HG02852 (cell line): ENCODE data around the gene AKR1B1.

Experiments used
- ATAC-seq: cut with Tn5 transposase; IDR thresholded peaks from one replicate; pipeline ENCODE4 v1.9.1; 2021; ENCODE audit warnings: mild to moderate bottlenecking, moderate library complexity; ENCODE audit not compliant: unreplicated experiment

The AKR1B1 gene

DNA sequence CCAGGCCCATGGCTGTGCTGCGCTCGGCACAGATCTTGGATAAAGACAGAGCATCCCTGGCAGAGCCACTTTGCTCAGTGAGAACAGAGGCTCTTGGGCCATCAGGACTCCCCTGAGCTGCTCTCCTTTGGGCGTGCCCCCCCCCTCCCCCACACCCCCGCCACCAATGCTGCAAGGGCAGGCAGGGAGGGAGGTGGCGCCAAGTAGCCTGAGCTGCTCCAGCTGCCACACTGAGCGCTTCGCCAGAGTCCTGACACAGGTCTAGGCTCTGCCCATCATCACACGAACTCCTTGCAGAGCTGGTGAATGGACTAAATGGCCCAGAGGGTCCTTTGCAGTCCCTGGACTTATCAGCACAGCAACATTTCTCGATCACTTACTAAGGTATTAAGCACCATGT, 12.5 kb downstream of the AKR1B1 start:
- no peak for ATAC-seq

DNA sequence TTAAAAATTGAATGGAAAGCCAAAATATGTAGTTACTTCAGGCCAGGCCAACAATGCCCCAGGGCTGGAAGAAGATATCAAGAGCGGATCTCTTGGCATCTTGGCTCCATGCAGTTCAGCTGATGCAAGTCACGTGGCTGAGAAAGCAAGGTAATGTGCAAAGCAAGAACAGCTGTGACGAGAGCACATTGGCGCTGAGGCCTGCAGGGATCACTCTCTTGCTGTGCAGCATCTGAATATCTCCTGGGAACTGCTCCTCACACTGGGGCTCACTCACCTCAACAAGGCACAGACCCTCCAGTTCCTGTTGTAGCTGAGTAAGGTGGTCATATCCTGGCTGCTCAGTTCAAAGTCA, 14.0 kb downstream of the AKR1B1 start:
- no peak for ATAC-seq

DNA sequence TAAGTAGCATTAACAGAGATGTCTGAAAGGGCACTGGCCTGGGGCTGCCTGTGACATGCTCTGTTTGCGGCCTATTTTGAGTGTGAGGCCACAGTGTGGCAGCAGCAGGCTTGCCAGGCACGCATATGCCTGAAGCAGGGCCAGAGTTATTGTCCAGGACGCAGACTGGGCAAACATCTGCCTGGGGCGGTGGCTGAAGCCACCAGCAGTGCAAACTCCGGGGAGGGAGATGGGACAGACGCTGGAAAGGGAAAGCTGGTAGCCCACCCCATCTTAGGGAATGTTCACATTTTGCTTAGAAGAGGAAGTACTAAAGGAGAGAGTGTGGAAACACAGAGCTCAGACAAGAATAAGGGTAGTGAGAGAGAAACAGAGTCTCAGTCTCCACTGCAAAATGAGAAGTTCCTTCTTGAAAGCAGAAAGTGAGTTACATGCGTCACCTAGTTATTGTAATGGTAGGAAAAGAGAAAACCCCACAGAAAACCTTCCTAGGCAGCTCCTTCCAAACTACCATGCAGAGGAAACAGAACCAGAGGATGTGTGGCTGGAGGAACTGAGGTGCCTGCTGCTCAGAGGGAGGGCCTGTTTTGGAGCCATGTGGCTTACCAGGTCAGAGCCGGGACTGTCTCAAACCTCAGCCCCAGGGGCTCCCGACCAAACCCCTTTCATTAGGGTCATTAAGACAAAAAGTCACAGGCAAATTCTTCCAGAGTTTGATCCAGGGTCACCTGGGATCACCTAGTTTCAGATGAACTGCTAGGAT, 14.5 kb downstream of the AKR1B1 start:
- ATAC-seq: no peak

DNA sequence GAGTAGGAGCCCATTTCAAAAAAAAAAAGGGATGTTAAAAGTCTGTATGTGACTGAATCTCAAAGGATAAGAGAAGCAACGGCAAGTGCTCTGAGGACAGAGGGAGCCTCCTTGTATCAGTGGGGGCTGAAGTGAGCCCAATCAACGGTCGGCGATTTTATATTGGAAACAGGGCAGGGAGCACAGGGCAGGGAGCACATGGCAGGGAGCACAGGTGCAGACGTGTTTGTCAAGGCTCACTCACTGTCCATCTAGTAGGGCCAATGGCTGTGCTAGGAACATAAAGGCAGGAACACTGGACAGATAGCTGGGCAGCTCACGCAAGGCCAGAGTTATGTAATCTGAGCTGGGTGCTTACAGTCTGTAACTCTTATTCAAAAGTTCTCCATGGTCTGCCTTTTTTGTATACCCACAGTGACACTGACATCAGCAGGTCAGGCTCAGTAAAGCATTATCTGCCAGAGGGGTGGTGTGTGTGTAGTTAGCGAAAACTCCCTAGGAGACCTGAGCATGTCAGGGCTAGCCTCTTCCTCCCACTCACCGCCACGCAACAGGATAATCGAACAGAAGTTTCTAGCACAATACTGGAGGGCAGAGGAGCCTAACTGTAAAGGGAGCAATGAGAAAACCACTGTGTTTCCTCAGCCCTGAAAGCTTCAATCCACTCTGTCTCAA, 15.4 kb downstream of the AKR1B1 start:
- ATAC-seq: no peak

DNA sequence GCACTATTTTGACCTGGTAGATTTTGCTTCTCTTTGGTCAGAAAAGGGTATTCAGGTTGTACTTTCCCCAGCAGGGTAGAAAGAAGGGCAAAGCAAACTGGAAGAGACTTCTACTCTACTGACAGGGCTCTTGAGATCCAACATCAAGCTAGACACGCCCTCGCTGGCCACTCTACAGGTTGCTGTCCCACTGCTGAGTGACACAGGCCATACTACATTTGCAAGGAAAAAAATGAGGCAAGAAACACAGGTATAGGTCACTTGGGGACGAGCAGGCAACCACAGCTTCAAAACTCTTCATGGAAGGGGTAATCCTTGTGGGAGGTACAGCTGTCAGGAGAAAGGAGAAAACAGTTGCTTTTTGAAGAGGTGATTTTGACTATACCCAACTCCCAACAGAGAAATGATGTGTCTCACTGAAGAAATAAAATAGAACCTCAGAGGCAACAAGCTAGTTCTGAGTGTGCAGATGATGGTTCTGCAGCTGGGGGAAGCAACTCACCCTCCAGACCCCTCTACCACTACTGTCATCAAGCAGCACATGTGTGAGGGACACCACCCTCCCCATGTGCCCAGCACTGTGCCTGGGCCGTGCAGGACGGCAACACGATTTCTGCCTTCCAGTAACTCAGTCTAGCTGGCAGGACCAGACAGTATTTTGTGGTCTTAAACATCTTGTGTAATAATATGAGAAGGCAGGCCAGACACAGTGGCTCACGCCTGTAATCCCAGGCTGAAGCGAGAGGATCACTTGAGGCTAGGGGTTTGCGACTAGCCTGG, 16.3 kb downstream of the AKR1B1 start:
- ATAC-seq: no peak

DNA sequence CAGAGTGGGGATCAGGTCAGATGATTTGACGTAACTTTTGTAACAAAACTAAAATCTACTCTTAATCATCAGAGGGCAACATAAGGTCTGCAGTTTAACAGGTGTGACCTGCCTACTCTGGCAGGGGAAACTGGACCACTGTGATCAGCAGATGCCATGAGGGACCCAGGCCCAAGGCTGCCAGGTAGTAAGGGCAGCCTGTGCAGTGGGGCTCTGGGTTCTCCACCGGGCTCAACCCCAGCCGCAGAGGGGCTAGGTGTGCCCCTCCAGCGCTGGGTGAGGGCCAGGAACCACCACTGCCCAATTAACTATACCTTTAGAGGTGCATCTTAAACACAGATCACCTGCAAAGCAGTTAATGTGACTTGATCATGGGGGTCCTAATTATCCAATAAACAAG, 17.6 kb downstream of the AKR1B1 start:
- no peak for ATAC-seq

DNA sequence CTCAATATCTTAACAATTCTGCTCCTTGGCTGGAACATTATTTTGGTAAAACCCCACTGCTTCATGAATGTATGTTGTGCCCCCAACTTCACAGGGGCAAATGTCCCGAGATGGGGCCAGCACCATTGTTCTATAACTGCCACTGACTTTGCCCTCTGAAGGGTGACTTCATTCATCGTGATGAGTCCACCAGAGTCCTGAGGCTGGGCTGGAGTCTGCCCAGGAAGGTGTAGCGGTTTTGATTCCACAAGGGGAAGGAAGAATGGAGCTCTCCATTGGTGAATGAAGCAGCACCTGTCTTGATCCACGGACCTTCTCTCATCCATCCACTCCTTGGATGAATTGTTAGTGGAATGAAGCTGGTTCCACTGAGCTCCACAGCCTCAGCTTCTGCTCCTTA, 18.4 kb downstream of the AKR1B1 start:
- no peak for ATAC-seq

DNA sequence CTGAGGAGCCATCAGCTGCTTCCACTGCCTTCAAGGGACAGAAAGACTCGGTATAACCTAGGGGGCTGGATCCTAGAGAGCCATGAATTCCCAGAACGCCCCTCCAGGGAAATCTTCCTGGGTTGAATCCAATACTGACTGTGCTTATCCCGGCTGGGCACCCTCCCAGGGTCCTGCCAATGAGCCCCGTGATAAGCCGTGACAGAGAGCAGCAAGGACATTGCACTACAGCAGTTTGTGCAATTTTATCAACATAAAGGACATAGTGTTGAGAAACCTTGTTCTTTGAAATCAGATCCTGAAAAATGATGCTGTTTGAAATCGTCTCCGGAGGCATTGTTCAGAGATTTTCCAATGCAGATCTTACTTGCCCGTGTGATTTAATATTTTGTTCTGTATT, 18.8 kb downstream of the AKR1B1 start:
- ATAC-seq: no peak

DNA sequence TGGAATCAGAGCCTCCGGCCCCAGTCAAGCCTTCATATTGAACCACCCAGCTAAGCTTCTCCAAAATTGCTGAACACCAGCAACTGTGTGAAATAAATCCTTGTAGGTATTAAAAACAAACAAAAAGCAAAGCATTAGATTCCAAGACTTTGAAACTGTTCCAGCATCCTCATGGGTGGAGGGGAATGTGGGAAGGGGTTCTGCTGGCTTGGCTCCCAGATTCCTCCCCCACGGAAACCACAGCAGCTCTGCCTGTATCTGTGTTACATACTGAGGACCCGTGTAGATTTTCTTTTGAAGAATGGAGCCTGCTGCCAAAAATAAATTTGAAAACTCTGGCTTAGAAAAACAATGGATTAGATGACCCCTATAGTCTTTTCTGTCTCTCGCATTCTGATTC, 20.0 kb downstream of the AKR1B1 start:
- no peak for ATAC-seq

DNA sequence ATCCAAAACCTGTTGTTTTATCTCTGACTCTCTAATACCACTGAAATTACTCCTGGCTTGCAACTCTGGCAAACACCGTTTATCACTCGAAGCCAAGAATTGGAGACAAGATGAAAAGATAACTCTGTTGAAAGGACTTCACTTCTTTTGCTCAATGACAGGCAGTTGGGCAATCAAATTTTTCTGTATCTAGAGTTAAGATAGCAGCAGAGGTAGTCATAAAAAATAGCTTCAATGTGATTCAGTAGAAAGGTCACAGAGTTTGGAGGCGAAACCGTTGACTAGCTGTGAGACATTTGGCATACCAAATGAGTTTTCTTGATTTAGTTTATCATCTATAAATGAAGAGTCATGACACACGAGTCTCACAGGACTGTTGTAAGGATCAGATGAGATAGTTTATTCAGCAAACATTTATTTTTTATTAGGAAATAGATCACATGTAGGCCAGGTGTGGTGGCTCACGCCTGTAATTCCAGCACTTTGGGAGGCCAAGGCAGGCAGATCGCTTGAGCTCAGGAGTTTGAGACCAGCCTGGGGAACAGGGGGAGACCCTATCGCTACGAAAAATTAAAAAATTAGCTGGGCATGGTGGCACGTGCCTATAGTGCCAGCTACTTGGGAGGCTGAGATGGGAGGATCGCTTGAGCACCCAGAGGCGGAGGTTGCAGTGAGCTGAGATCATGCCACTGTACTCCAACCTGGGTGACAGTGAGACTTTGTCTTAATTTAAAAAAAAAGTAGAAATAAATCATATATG, 23.6 kb downstream of the AKR1B1 start:
- no peak for ATAC-seq

DNA sequence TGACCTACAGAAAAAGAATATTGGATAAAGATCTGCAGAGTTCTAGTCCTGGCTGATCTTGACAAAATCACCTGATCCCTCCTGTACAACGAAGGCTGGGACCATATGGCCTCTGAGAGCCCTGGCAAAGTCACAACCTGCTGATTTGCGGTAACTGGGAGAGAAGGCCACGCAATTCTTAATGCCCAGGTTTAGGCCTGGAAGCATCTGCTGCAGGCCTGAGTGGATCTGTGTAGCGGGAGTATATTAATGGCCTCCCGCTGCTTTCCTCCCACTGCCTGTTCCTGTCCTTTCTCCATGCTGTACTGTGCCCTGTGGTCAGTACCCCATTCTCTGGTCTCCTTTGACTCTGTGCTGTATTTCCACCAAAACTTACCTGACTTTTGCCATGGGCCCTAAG, 24.2 kb downstream of the AKR1B1 start:
- no peak for ATAC-seq

DNA sequence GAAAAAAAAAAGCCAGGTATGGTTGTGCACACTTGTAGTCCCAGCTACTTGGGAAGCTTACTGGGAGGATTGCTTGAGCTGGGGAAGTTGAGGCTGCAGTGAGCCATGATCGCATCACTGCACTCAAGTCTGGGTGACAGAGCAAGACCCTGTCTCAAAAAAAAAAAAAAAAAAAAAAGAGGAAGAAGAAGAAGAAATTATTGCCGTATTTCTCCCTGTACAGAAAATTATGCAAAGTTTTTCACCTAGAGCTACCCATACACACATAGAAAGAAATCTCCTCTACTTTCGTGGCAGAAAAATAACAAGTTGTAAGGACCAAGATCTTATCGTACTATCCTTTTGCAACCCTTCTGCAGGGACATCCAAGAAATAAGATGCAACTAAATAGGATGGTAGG, 25.5 kb downstream of the AKR1B1 start:
- ATAC-seq: no peak

DNA sequence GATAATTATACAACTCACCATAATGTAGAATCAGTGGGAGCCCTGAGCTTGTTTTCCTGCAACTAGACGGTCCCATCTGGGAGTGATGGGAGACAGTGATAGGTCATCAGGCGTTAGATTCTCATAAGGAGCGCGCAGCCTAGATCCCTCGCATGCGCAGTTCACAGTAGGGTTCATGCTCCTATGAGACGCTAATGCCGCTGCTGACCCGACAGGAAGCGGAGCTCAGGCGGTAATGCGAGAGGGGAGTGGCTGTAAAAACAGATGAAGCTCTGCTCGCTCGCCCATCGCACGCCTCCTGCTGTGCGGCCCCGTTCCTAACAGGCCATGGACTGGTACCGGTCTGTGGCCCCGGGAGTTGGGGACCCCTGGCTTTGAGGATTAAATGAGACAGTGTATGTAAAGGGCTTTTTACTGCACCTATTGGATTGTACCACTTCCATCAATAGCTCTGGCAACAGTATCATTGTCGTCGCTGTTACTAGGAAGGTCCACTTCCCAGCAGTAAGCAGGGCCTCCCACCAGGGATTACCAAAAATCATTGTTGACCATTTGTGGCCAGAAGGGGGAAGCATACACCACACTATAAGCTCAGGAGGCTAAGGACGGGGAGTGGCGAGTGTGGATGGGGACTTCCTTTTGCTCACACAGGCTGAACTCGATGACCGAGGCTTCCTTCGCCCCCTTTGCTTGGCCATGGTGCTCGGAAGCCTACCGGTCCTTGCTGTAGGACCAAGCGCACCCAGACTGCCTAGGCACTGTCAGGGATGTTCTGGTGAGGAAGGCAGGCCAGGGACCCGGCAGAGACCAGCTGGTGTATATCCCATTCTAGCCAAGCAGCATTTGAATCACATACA, 26.4 kb downstream of the AKR1B1 start:
- ATAC-seq: peak; percentile 97

DNA sequence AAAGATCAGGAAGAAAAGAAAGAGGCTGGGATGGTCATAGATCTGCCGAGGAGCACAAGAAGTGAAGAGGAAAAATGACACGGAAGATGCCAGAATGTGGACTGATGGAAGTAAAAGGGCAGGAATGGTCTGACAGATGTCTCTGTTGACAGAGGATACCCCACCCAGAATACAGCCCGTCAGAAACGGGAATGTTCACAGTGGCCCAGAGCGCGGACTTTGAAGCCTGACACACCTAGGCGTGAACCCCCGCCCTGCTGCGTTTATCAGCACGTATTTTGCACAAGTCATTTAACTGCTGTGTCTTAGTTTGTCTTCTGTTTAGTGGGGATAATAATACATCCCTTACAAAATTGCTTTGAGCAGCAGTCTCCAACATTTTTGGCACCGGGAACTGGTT, 27.1 kb downstream of the AKR1B1 start:
- ATAC-seq: no peak

DNA sequence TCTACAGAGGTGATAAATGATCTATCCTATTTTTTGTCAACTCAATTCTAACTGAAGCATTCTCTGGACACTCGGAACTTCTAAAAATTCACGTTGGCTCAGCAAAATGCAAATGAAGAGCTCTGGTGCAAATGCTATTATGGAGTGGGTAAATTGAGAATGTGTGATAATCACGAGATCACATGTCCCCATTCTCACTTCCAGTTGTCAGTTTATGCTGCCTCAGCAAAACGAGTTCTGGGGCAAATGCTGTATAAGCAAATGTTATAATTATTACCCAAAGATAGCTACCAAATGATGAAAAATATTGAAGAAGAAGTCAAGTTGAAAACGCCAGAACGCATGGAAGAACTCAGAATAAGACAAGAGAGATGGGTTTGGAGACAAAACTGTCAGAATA, 29.4 kb downstream of the AKR1B1 start:
- no peak for ATAC-seq

DNA sequence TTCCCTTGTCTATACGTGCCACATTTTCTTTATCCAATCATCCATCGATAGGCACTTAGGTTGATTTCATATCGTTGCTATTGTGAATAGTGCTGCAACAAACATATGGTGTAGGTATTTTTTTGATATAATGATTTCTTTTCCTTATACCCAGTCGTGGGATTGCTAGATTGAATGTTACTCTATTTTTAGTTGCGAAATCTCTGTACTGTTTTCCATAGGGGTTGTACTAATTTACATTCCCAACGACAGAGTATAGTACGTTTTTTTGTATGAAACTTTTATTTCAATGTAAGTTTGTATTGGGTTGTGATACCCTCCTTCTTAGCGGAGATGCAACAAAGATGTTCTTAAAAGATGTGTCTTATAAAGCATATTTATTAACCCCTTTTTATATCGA, 30.0 kb downstream of the AKR1B1 start:
- no peak for ATAC-seq

DNA sequence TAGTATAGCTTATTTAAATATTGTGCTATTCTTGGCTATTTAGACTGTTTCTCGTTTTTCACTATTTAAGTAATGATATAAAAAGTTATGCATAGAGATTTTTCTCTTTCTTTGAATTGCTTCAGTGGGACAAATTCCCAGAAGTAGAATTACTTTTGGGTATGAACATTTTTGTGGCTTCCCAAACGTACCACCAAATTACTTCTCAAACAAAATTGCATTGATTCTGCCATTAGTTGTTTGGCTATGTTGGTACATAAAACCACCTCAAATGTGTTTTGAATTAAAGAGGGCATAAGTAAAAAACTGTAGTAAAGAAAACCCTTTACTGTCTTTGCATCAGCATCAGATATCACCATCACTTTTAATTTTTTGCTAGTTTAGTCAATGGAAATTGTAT, 31.0 kb downstream of the AKR1B1 start:
- ATAC-seq: no peak

DNA sequence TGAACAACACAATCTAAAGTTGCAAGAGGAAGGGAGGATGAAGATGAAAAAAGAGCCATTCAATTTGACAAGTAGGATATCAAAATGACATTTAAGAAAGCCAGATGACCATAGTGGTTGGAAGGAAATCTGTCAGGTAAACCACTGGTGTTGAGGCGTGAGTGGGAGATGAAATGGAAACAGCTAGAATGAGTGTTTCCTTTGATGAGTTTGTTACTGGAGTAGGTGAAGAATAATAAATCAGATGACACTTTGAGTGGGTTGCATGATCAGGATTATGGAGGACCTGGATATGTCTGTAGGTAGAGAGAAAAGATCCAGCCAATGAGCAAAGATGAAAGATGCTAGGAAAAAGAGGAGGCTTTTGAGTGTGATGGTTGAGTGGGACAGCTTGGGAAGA, 33.1 kb downstream of the AKR1B1 start:
- ATAC-seq: no peak

DNA sequence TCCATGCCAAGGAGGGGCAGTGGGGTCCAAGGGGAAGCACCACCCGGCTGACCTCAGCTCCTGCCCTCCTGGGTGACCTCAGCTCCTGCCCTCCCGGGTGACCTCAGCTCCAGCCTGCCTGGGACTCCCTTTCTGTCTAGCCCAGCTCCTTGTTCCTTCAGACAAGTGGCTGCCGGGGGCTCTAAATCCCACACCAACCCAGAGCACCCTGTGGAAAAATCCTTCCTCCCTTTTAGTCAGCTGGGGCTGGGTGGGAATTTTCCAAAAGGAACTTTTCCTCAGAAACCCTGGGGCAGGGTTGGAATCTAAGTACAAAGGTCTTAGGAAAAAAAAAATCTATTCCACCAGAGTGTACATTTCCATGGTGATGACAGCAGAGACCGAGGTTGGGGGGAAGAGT, 36.3 kb downstream of the AKR1B1 start:
- ATAC-seq: no peak

DNA sequence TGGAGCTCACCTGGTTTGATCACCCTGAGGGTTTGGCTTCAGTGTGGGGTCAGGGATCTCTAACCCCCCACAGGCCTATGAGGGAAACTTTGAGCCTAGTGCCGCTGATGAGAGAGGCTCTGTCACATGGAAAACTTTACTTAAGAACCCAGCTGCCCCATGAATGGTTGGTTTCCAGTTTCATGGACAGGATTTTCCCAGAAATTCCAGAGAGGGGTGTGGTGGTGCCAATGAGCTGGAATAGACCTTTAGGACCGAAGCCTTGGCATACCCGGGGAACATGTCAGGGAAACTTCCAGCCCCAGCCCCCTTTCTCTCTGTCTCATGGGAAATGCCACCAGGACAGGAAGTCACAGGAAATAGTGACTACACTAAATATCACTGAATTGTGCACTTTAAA, 36.9 kb downstream of the AKR1B1 start:
- ATAC-seq: no peak
